ENCODE data around the gene MYBPH. TPM values are rescaled to one million over a fixed set of nuclear protein-coding genes. Genes with fewer than 3 reads are reported as not detected.

MYBPH gene
- total RNA-seq, 6 experiments from 2014 or later = 0.12 TPM; not detected in 5

- Histone ChIP-seq H3K36me3 (no peaks in the 10 kb centered on the region), H3K4me3 (no peak overlapping the region), H3K4me1 (no peaks in the 10 kb centered on the region), H3K27me3 (no peaks in the 10 kb centered on the region), H3K27ac (no peak overlapping the region), H3K9me3 (no peaks in the 10 kb centered on the region)
- intact Hi-C loops (cut with DNase I) = no loop called here
- TF ChIP-seq POLR2A (IDR thresholded peaks at IDR 0.05) = no peak
- TF ChIP-seq, protein P1, sequence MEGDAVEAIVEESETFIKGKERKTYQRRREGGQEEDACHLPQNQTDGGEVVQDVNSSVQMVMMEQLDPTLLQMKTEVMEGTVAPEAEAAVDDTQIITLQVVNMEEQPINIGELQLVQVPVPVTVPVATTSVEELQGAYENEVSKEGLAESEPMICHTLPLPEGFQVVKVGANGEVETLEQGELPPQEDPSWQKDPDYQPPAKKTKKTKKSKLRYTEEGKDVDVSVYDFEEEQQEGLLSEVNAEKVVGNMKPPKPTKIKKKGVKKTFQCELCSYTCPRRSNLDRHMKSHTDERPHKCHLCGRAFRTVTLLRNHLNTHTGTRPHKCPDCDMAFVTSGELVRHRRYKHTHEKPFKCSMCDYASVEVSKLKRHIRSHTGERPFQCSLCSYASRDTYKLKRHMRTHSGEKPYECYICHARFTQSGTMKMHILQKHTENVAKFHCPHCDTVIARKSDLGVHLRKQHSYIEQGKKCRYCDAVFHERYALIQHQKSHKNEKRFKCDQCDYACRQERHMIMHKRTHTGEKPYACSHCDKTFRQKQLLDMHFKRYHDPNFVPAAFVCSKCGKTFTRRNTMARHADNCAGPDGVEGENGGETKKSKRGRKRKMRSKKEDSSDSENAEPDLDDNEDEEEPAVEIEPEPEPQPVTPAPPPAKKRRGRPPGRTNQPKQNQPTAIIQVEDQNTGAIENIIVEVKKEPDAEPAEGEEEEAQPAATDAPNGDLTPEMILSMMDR (IDR thresholded peaks at IDR 0.05) = no peak
- DNase-seq (no peak), ATAC-seq (no peak)
- 45% methylated on average over 1 of the region's 1 CpG for WGBS (ENCODE audit: insufficient coverage, low coverage, low lambda C conversion rate, missing lambda C conversion rate)
Observed at GRCh38 chr1:203156280-203156679, 19.3 kb downstream of the MYBPH start.

DNA sequence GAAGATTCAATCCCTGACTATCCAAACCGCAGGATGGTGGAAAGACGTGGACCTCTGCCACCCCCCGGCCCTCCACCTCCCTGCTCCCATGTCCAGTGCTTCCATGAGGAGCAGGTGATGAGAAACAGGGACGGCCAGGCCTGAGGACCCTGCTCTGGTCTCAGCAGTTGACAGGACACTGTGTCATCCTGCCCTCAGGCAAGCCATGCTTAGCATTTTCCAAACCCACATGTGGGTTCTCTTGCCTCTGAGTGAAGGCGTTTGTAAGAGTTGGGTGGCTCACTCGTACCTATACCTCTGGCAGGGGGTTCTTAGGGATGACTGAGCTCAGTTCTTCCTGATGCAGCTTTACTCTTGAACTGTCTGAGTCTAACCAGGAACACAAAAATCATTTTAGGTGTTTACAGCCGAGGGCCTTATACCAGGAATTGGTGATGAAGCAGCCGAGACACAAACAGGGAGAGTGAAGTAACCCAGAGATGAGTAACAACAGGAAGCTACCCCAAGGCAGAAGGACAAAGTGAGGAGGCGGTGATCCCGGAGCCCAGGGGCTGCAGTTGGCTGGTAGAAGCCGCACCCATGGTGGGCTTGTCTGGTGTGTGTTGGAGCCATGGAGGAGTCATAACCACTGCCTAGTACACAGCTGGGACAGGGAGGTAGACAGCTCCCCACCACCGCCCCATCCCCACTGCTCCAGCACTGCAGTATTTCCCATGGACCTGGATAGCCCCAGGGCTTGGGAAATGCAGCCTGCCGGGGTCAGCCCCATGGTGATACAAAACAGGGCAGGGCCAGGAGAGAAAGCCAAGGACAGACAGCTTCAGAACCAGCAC lies 21.4 kb downstream of the MYBPH start:
- Histone ChIP-seq H3K4me1 (no peaks in the 10 kb centered on the region), H3K36me3 (no peaks in the 10 kb centered on the region), H3K4me3 (no peak overlapping the region), H3K27me3 (no peaks in the 10 kb centered on the region), H3K27ac (no peak overlapping the region), H3K9me3 (no peaks in the 10 kb centered on the region)
- TF ChIP-seq, protein P1 (IDR thresholded peaks at IDR 0.05) = no peak
- no peak for TF ChIP-seq POLR2A (IDR thresholded peaks at IDR 0.05)
- intact Hi-C loops (cut with DNase I) = no loop called here
- no peak for DNase-seq
- no peak for ATAC-seq
- WGBS (ENCODE audit: insufficient coverage, low coverage, low lambda C conversion rate, missing lambda C conversion rate) = 49% methylated on average over 4 of the region's 13 CpGs

DNA sequence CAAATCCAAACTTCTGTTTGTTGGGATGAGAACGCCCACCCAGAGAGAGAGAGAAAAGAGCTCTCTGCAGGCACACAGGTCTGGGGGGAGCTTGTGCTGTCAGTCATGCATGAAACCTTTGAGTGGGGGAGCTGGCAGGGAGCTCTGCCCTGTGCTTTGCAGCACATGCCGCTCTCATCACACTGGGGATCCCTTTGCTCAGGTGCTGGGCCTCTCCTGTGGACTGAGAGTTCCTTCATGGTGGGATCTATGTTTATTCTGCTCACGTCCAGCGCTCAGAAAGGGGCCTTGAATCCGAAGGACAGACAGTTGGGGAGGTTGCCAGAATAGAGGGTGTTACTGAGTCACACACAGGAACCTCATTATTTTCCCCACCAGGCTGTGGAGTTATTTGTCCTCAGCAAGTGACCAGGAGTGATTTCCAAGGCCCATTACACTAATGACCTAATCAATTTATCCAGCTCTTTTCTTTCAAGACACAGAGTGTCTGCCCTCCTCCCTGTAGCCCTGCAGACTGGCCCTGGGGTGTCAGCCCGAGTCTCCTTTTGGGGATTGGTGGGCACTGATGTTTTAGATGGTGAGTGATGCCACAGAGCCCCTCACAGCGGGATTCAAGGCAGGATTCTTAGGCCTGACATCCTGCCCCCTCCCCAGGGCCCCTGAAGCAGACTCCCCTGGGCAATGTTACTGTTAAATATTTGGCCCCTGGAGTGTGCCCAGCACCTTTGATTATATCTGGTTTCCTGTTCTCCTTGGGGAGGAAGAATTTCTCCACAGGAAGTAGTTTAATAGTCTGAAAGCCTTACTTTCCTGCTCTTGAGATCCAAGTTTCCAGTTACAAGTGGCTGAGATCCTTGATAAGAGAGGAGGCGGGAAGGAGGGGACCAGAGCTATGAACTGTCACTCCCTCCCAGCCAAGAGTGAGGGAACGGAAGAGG lies 22.3 kb downstream of the MYBPH start:
- H3K9me3 ChIP-seq = no peaks in the 10 kb centered on the region
- DNase-seq = no peak
- TF ChIP-seq POLR2A (IDR thresholded peaks at IDR 0.05) = no peak
- TF ChIP-seq, protein P1 (IDR thresholded peaks at IDR 0.05) = no peak
- intact Hi-C loops (cut with DNase I) = no loop called here
- H3K27me3 ChIP-seq = no peaks in the 10 kb centered on the region
- H3K4me3 ChIP-seq = no peak overlapping the region
- H3K27ac ChIP-seq = no peak overlapping the region
- H3K4me1 ChIP-seq = no peaks in the 10 kb centered on the region
- no peak for ATAC-seq
- WGBS (ENCODE audit: insufficient coverage, low coverage, low lambda C conversion rate, missing lambda C conversion rate) = 53% methylated on average over 8 of the region's 9 CpGs
- H3K36me3 ChIP-seq = no peaks in the 10 kb centered on the region

DNA sequence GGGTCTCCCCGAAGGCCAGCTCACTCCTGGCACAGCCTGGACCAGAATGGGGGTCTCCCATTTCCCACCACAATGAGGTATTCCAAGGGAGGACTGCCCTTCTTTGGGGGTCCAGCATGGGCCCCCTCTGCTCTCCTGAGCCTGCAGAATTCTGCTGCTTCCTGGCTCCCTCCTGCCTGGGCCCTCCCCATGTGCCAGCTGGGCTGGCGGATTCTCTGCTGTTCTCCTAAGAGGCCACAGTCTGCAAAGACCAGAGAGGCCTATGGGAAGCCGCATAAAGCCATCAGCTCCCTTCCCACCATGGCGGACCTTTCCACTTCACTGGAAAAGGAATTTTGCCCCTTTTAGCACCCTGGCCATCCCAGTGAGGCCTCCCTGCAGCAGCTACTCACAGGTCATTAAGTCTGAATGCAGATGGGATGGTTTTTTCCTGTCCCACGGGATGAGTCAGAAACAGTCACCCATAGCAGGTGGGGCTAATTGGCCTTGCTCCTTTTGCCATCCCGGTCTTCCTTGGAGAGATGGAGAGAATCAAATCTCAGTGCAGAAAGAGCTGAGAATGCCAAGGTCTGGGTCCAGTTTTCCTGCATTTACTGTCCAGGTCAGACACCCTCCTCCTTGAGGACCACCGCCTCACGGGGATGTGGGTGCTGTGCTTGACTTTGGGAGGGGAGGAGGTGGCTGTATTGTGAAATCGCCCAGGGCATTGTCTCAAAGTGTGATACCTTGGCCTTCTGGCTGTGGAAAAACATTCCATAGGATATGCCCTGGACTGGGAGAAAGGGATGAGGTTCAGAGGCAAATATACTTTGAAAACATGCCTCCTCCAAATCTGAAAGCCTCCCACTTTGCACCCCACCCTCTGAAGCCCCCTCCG lies 23.2 kb downstream of the MYBPH start:
- ATAC-seq (no peak), DNase-seq (no peak)
- 61% methylated on average over 6 of the region's 10 CpGs for WGBS (ENCODE audit: insufficient coverage, low coverage, low lambda C conversion rate, missing lambda C conversion rate)
- Histone ChIP-seq H3K4me1 (no peaks in the 10 kb centered on the region), H3K27ac (no peak overlapping the region), H3K9me3 (no peaks in the 10 kb centered on the region), H3K4me3 (no peak overlapping the region), H3K36me3 (no peaks in the 10 kb centered on the region), H3K27me3 (no peaks in the 10 kb centered on the region)
- intact Hi-C loops (cut with DNase I) = no loop called here
- no peak for TF ChIP-seq POLR2A (IDR thresholded peaks at IDR 0.05)

Measured in right lobe of liver (tissue), 6 donors.